Caco-2 (cell line): Measurements from ENCODE around the gene NPHP4. TPM values are rescaled to one million over a fixed set of nuclear protein-coding genes. Genes with fewer than 3 reads are reported as not detected.
"Not testable (repeated sequence)": the region's sequence is repeated elsewhere in the genome, so short reads cannot be mapped to it uniquely, and the experiment has no call there.

Experiments
- BruUV-seq: library from RNA; stranded (reverse); fragments of 400-500 nt; replicated peaks from 2 replicates; lab custom pipeline; 2021; lab: Mats Ljungman, UMichigan
- CTCF ChIA-PET: fragments of 300-600 bp; sonication (Branson Sonifier 250); formaldehyde crosslinking; loops from one replicate; lab custom pipeline; 2022; ENCODE audit warnings: antibody characterized with exemption; lab: Charles Lee
- POLR2A ChIA-PET: fragments of 300-600 bp; sonication (Branson Sonifier 250); formaldehyde crosslinking; loops from one replicate; lab custom pipeline; 2022; ENCODE audit warnings: antibody characterized with exemption; lab: Charles Lee
- DNase-seq, 2 experiments: peaks; one replicate each; pipeline versions ENCODE4 v3.0.0 to v3.0.0-alpha.2; 2020 to 2022
- H3K27me3 ChIP-seq: replicated peaks from 2 replicates; pipeline ENCODE4 v1.6.0; 2011; ENCODE audit warnings: low read length; ENCODE audit not compliant: control insufficient read depth, insufficient read depth
- H3K36me3 ChIP-seq: 2 replicates; pipeline ENCODE4 v1.5.1; 2011; ENCODE audit warnings: low read length; ENCODE audit not compliant: control insufficient read depth, insufficient read depth
- H3K4me1 ChIP-seq: fragments of 250-450 bp; sonication (Bioruptor Pico); 2 replicates; pipeline ENCODE4 v1.5.1; 2020; ENCODE audit warnings: mild to moderate bottlenecking
- H3K4me3 ChIP-seq: 2 replicates; pipeline ENCODE4 v1.5.1; 2011; ENCODE audit warnings: low read depth, mild to moderate bottlenecking, control low read depth, low read length
- H3K9me3 ChIP-seq: fragments of 250-450 bp; sonication (Bioruptor Pico); 2 replicates; pipeline ENCODE4 v1.5.1; 2020; ENCODE audit warnings: mild to moderate bottlenecking, moderate library complexity
- H3K27ac Mint-ChIP-seq: one replicate; pipeline ENCODE4 v1.8.0; 2022; ENCODE audit warnings: mixed read lengths; ENCODE audit not compliant: unreplicated experiment
- H3K27me3 Mint-ChIP-seq: one replicate; pipeline ENCODE4 v1.8.0; 2022; ENCODE audit warnings: mixed read lengths; ENCODE audit not compliant: insufficient read depth, unreplicated experiment
- H3K36me3 Mint-ChIP-seq: one replicate; pipeline ENCODE4 v1.8.0; 2022; ENCODE audit warnings: mild to moderate bottlenecking, mixed read lengths; ENCODE audit not compliant: insufficient read depth, unreplicated experiment
- H3K4me1 Mint-ChIP-seq: one replicate; pipeline ENCODE4 v1.8.0; 2022; ENCODE audit warnings: low read depth, mixed read lengths; ENCODE audit not compliant: unreplicated experiment
- H3K4me3 Mint-ChIP-seq: one replicate; pipeline ENCODE4 v1.8.0; 2022; ENCODE audit warnings: mild to moderate bottlenecking, moderate library complexity, mixed read lengths; ENCODE audit not compliant: unreplicated experiment
- H3K9me3 Mint-ChIP-seq: one replicate; pipeline ENCODE4 v1.8.0; 2022; ENCODE audit warnings: mixed read lengths; ENCODE audit not compliant: unreplicated experiment
- intact Hi-C: fragments of 100-400 bp; cut with micrococcal nuclease; formaldehyde crosslinking; loops from one replicate; pipeline ENCODE4 v1.10.0; 2022; ENCODE audit not compliant: unreplicated experiment
- total RNA-seq: library from RNA; stranded (reverse); gene quantifications from 2 replicates; pipeline ENCODE4 v1.2.3, GENCODE V29; 2022
- TF ChIP-seq, protein P1 (sequence below), 2 experiments: fragments of 200-600 bp in 1 of 2; IDR thresholded peaks; 1 replicate in 1 of 2; 2 replicates in 1 of 2; pipeline versions ENCODE4 v1.5.1 to v1.8.0; 2011 to 2022; ENCODE audit warnings: antibody characterized with exemption in 1 of 2, control low read depth in 1 of 2, inconsistent platforms in 1 of 2, low read depth in 1 of 2, low read length in 1 of 2, mild to moderate bottlenecking in 1 of 2, moderate library complexity in 1 of 2; ENCODE audit not compliant: insufficient read depth in 1 of 2, severe bottlenecking in 1 of 2, unreplicated experiment in 1 of 2

The NPHP4 gene
- total RNA-seq, 1 experiment from 2014 or later: 12.3 TPM

DNA sequence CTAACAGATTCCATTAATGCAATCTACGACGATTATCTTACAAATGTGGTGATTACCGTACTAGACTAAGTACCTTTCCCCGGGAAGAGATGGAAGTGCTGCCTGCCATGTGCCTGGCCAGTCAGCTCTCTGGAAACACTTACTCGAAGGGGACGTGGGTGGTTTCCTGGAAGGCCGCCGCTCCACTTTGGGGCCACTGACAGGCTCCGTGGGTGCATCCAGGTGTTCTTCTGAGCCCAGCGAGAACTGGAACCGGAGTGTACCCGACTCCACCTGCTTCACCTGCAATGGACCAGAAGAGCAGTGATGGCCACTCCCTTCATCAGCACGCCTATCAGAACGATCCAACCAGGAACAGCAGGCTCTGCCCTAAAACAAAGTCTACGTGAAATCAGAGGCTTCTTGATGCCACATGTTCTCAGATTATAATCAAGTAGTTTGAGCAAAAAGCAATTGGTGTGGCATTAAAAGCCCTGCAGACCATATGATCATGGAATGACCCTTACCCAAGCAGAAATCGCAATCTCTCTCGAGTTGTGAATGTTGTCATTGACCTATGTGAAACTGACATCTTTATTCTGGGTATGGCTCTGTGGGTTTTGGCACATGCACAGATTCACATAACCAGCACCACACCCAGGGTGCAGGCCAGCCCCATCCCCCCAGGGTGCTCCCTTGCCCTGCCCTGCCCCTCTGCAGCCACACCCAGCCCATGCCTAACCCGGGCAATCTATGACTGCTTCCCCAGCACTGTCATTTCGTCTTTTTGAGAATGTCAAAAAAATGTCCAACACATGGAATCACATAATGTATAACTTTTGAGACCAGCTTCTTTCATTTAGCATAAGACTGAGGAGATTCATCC lies 64.5 kb downstream of the NPHP4 start:
- no peak overlapping the region for H3K4me3 ChIP-seq
- no peaks in the 10 kb centered on the region for H3K36me3 ChIP-seq
- no TSS peak for BruUV-seq
- no peak overlapping the region for H3K4me3 Mint-ChIP-seq
- TF ChIP-seq, protein P1, sequence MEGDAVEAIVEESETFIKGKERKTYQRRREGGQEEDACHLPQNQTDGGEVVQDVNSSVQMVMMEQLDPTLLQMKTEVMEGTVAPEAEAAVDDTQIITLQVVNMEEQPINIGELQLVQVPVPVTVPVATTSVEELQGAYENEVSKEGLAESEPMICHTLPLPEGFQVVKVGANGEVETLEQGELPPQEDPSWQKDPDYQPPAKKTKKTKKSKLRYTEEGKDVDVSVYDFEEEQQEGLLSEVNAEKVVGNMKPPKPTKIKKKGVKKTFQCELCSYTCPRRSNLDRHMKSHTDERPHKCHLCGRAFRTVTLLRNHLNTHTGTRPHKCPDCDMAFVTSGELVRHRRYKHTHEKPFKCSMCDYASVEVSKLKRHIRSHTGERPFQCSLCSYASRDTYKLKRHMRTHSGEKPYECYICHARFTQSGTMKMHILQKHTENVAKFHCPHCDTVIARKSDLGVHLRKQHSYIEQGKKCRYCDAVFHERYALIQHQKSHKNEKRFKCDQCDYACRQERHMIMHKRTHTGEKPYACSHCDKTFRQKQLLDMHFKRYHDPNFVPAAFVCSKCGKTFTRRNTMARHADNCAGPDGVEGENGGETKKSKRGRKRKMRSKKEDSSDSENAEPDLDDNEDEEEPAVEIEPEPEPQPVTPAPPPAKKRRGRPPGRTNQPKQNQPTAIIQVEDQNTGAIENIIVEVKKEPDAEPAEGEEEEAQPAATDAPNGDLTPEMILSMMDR (IDR thresholded peaks at IDR 0.05; ENCODE audit: insufficient read depth in 1 of 2, low read depth in 1 of 2, low read length in 1 of 2, severe bottlenecking in 1 of 2, unreplicated experiment in 1 of 2): no peak
- H3K36me3 Mint-ChIP-seq: no peaks in the 10 kb centered on the region
- H3K4me1 Mint-ChIP-seq: no peaks in the 10 kb centered on the region
- no peak for DNase-seq
- H3K9me3 Mint-ChIP-seq: no peaks in the 10 kb centered on the region
- POLR2A ChIA-PET: no interaction called here
- H3K27me3 ChIP-seq: no peaks in the 10 kb centered on the region
- H3K27me3 Mint-ChIP-seq: no peaks in the 10 kb centered on the region
- H3K4me1 ChIP-seq: no peaks in the 10 kb centered on the region
- intact Hi-C loops: no loop called here
- CTCF ChIA-PET: no interaction called here
- no peak overlapping the region for H3K27ac Mint-ChIP-seq
- no peaks in the 10 kb centered on the region for H3K9me3 ChIP-seq

DNA sequence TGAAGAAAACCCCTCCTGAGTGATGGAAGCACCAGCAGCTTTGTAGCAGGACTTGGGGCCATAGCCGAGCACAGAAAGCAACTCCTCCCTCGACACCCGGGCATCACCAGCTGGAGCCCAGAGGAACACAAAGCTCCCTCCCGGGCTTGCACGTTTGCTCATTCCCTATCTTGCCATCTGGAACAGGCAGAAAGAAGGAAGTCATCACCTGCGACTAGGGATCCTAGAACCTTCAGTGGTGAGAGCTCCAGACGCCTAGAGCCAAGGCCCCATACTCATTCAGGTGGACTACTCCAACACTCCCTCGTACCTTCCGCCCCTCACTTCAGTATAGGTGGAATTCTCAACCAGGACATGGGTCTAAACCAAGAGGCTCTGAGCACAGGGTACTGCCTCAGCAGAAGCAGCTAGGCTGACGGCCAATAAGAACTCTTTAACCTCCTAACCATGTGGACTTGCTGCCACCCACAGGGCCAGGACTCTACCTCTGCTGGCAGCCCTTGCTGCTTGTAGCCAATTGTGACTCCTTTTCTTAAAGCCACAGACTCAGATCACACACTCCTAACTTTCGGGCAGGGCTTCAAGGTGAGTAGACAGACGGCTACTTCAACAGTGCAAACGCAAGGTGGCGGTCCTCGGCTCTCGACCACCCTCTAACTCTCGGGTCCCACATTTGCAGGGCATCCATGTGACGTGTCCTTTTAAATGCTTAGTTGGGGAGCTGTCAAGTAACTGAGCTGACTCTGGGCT lies 65.4 kb downstream of the NPHP4 start:
- no peaks in the 10 kb centered on the region for H3K4me1 ChIP-seq
- DNase-seq: no peak
- no peaks in the 10 kb centered on the region for H3K27me3 ChIP-seq
- H3K4me3 Mint-ChIP-seq: no peak overlapping the region
- no peaks in the 10 kb centered on the region for H3K9me3 Mint-ChIP-seq
- no peak overlapping the region for H3K4me3 ChIP-seq
- ChIA-PET CTCF (no interaction called here), POLR2A (no interaction called here)
- no peaks in the 10 kb centered on the region for H3K36me3 Mint-ChIP-seq
- no peaks in the 10 kb centered on the region for H3K4me1 Mint-ChIP-seq
- no peak overlapping the region for H3K27ac Mint-ChIP-seq
- intact Hi-C loops: no loop called here
- no peaks in the 10 kb centered on the region for H3K27me3 Mint-ChIP-seq
- no peaks in the 10 kb centered on the region for H3K36me3 ChIP-seq
- no TSS peak for BruUV-seq
- H3K9me3 ChIP-seq: no peaks in the 10 kb centered on the region
- TF ChIP-seq, protein P1 (IDR thresholded peaks at IDR 0.05; ENCODE audit: insufficient read depth in 1 of 2, low read depth in 1 of 2, low read length in 1 of 2, severe bottlenecking in 1 of 2, unreplicated experiment in 1 of 2): no peak

GRCh38 chr1:5922700-5923330 lies 69.4 kb downstream of the NPHP4 start:
- CTCF ChIA-PET, POLR2A ChIA-PET: not testable (repeated sequence)

More at GRCh38 chr1:5922700-5923330, 69.4 kb downstream of the NPHP4 start:
- BruUV-seq, H3K9me3 ChIP-seq, H3K9me3 Mint-ChIP-seq, intact Hi-C loops, H3K27ac Mint-ChIP-seq, H3K36me3 Mint-ChIP-seq, H3K4me1 ChIP-seq, H3K36me3 ChIP-seq, H3K27me3 Mint-ChIP-seq, DNase-seq, H3K4me1 Mint-ChIP-seq, H3K27me3 ChIP-seq, H3K4me3 Mint-ChIP-seq, H3K4me3 ChIP-seq: not testable (repeated sequence)
